ENCODE measurements around the gene MCC. TPM values are rescaled to one million over a fixed set of nuclear protein-coding genes. Genes with fewer than 3 reads are reported as not detected.
A peak's percentile ranks its signal among the peaks of the same experiment; 100 is the strongest.

MCC gene
- total and polyA plus RNA-seq, 2 experiments from 2014 or later, result 8.3 to 31.5 TPM

DNA sequence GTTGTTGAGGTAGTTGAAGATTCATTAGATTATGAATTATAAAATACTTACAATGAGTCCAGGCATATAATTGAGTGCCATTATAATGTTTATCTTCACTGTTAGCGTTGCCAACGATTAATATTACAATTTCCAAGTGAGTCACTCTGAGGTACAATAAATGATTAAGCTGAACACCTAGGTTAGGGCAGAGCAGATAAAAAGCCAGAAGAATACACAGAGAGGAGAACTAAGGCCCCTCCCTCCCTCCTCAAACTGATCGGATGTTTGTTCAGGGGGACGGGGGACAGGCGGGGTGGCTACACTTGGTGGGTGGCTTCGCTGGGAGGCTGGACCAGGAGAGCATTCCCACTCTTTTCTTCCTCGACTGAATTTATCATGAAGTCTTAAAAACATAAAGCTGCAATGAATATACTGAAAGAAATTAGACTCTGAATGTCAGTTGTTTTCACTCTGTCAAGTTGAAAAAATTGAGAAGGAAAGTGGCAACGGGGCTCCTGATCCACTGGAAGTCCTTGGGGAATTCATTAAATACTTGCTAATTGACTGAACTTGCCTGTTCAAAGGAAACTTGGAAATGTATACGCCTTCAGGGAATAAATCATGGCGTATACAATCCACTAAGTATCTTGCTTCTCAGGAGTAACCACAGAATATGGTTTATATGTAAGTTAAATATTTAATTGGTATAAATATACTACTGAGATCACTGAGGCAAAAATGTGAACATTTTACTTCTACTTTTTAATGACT is 251.5 kb downstream of the MCC start:
- WGBS (ENCODE audit: low lambda C conversion rate, missing lambda C conversion rate), result 67% methylated on average over 10 of the region's 10 CpGs
- Histone ChIP-seq H3K36me3 (replicated peaks; ENCODE audit: insufficient read depth, low read depth) (no peaks in the 10 kb centered on the region), H3K9me3 (ENCODE audit: low read depth) (no peaks in the 10 kb centered on the region), H3K4me2 (peak overlapping the region; percentile 30), H2AFZ (no peak overlapping the region), H3K9me2 (replicated peaks; ENCODE audit: insufficient read depth) (no peaks in the 10 kb centered on the region), H3K4me1 (ENCODE audit: insufficient read depth) (peaks cover 29% of the 10 kb centered on the region), H4K20me1 (ENCODE audit: insufficient read depth, poor library complexity, severe bottlenecking) (no peaks in the 10 kb centered on the region), H3K27me3 (no peaks in the 10 kb centered on the region), H3K27ac (peak overlapping the region; percentile 25), H3K79me2 (peaks cover 56% of the 10 kb centered on the region), H3K4me3 (no peak overlapping the region)
- TF ChIP-seq EZH2phosphoT487 (IDR thresholded peaks at IDR 0.05; ENCODE audit: low read depth, severe bottlenecking, unreplicated experiment), result no peak
- TF ChIP-seq, protein P1, sequence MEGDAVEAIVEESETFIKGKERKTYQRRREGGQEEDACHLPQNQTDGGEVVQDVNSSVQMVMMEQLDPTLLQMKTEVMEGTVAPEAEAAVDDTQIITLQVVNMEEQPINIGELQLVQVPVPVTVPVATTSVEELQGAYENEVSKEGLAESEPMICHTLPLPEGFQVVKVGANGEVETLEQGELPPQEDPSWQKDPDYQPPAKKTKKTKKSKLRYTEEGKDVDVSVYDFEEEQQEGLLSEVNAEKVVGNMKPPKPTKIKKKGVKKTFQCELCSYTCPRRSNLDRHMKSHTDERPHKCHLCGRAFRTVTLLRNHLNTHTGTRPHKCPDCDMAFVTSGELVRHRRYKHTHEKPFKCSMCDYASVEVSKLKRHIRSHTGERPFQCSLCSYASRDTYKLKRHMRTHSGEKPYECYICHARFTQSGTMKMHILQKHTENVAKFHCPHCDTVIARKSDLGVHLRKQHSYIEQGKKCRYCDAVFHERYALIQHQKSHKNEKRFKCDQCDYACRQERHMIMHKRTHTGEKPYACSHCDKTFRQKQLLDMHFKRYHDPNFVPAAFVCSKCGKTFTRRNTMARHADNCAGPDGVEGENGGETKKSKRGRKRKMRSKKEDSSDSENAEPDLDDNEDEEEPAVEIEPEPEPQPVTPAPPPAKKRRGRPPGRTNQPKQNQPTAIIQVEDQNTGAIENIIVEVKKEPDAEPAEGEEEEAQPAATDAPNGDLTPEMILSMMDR (IDR thresholded peaks at IDR 0.05; ENCODE audit: poor library complexity), result no peak
- no peak for TF ChIP-seq EZH2 (IDR thresholded peaks at IDR 0.05; ENCODE audit: borderline replicate concordance)
- DNase-seq (ENCODE audit: low spot score), result no peak

DNA sequence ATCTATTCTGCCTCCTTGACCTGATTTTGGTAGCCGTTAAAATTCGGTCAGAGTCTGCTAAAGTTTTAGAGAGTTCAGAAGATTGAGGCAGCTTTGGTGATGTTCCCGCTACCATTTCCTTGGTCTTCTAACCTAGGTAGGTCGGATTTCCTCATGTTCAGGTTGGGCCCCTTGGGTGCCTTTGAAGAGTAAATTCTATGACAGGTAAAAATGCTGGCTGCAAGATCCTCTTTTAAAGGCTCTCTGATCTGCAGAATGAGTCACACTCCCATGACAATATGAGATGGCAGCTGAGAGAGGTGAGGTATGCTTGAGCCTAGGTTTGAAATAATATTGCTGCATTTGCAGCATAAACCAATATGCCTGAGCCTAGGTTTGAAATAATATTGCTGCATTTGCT is 252.4 kb downstream of the MCC start:
- Histone ChIP-seq H3K27me3 (no peaks in the 10 kb centered on the region), H3K36me3 (replicated peaks; ENCODE audit: insufficient read depth, low read depth) (no peaks in the 10 kb centered on the region), H4K20me1 (ENCODE audit: insufficient read depth, poor library complexity, severe bottlenecking) (no peaks in the 10 kb centered on the region), H3K27ac (peak overlapping the region; percentile 25), H3K9me3 (ENCODE audit: low read depth) (no peaks in the 10 kb centered on the region), H3K4me2 (peak overlapping the region; percentile 30), H2AFZ (no peak overlapping the region), H3K4me3 (no peak overlapping the region), H3K4me1 (ENCODE audit: insufficient read depth) (peaks cover 29% of the 10 kb centered on the region), H3K9me2 (replicated peaks; ENCODE audit: insufficient read depth) (no peaks in the 10 kb centered on the region), H3K79me2 (peaks cover 47% of the 10 kb centered on the region)
- 88% methylated on average over 4 of the region's 4 CpGs for WGBS (ENCODE audit: low lambda C conversion rate, missing lambda C conversion rate)
- no peak for DNase-seq (ENCODE audit: low spot score)
- TF ChIP-seq, protein P1 (IDR thresholded peaks at IDR 0.05; ENCODE audit: poor library complexity), result no peak
- TF ChIP-seq EZH2phosphoT487 (IDR thresholded peaks at IDR 0.05; ENCODE audit: low read depth, severe bottlenecking, unreplicated experiment), result no peak
- TF ChIP-seq EZH2 (IDR thresholded peaks at IDR 0.05; ENCODE audit: borderline replicate concordance), result no peak

GRCh38 chr5:113234546-113234945 is 253.7 kb downstream of the MCC start:
- Histone ChIP-seq H2AFZ (no peak overlapping the region), H3K9me3 (ENCODE audit: low read depth) (no peaks in the 10 kb centered on the region), H3K9me2 (replicated peaks; ENCODE audit: insufficient read depth) (no peaks in the 10 kb centered on the region), H3K79me2 (peaks cover 45% of the 10 kb centered on the region), H3K27me3 (no peaks in the 10 kb centered on the region), H3K4me3 (no peak overlapping the region), H4K20me1 (ENCODE audit: insufficient read depth, poor library complexity, severe bottlenecking) (no peaks in the 10 kb centered on the region), H3K36me3 (replicated peaks; ENCODE audit: insufficient read depth, low read depth) (no peaks in the 10 kb centered on the region), H3K27ac (no peak overlapping the region), H3K4me1 (ENCODE audit: insufficient read depth) (peaks cover 29% of the 10 kb centered on the region), H3K4me2 (no peak overlapping the region)
- no peak for DNase-seq (ENCODE audit: low spot score)
- WGBS (ENCODE audit: low lambda C conversion rate, missing lambda C conversion rate), result 100% methylated on average over 1 of the region's 1 CpG
- TF ChIP-seq EZH2phosphoT487 (IDR thresholded peaks at IDR 0.05; ENCODE audit: low read depth, severe bottlenecking, unreplicated experiment), result no peak

DNA sequence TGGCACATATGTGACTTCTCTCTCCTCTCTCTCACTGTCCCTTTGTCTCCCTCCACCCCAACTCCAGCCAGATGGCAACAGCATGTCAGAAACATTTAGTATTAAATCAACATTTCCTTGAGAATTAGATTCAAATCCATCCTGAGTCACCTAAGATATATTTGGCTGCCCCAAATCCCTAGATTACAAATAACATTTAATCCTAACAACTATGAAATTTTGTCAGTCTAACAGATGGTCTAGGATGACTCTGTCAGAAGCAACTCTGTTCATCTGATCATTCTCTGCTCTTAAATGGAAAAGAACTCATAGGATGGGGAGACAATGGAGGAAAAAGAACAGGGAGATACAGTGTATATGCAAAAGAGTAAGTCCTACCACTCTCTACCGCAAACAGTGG is 254.6 kb downstream of the MCC start:
- Histone ChIP-seq H3K4me3 (no peak overlapping the region), H3K36me3 (replicated peaks; ENCODE audit: insufficient read depth, low read depth) (no peaks in the 10 kb centered on the region), H2AFZ (no peak overlapping the region), H3K9me2 (replicated peaks; ENCODE audit: insufficient read depth) (no peaks in the 10 kb centered on the region), H3K79me2 (peaks cover 43% of the 10 kb centered on the region), H3K27ac (no peak overlapping the region), H3K4me2 (no peak overlapping the region), H3K4me1 (ENCODE audit: insufficient read depth) (peaks cover 29% of the 10 kb centered on the region), H3K27me3 (no peaks in the 10 kb centered on the region), H4K20me1 (ENCODE audit: insufficient read depth, poor library complexity, severe bottlenecking) (no peaks in the 10 kb centered on the region), H3K9me3 (ENCODE audit: low read depth) (no peaks in the 10 kb centered on the region)
- 100% methylated on average over 1 of the region's 1 CpG for WGBS (ENCODE audit: low lambda C conversion rate, missing lambda C conversion rate)
- TF ChIP-seq, protein P1 (IDR thresholded peaks at IDR 0.05; ENCODE audit: poor library complexity), result no peak
- TF ChIP-seq EZH2phosphoT487 (IDR thresholded peaks at IDR 0.05; ENCODE audit: low read depth, severe bottlenecking, unreplicated experiment) (no peak), EZH2 (IDR thresholded peaks at IDR 0.05; ENCODE audit: borderline replicate concordance) (no peak)
- DNase-seq (ENCODE audit: low spot score), result no peak

Measured in hepatocyte (in vitro differentiated cells).